ENCODE results near the gene MTHFS.
"Not testable (repeated sequence)": the region's sequence is repeated elsewhere in the genome, so short reads cannot be mapped to it uniquely, and the experiment has no call there.

The MTHFS gene

DNA sequence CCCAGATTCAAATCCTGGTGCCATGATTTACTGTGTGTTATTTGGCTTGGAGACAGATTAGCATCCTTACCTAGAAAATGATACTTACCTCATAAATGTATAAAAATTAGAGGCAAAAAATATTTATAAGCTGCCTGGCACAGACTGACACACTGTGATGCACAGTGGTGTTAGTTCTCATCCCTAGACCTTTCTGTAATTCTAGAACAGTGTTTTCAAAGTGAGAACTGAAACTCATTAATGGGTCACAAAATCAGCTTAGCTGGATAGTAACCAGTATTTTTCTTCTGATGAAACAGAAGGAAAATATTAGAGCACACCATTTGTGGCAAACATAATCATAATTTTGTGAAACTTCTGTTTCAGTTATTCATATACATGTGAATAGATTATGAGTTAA is 17.9 kb upstream of the MTHFS start:
- no peak overlapping the region for H3K4me3 ChIP-seq (replicated peaks; ENCODE audit: low read depth, low read length)
- no peak for DNase-seq (ENCODE audit: extremely low read depth, low read depth)
- TF ChIP-seq, protein P1, sequence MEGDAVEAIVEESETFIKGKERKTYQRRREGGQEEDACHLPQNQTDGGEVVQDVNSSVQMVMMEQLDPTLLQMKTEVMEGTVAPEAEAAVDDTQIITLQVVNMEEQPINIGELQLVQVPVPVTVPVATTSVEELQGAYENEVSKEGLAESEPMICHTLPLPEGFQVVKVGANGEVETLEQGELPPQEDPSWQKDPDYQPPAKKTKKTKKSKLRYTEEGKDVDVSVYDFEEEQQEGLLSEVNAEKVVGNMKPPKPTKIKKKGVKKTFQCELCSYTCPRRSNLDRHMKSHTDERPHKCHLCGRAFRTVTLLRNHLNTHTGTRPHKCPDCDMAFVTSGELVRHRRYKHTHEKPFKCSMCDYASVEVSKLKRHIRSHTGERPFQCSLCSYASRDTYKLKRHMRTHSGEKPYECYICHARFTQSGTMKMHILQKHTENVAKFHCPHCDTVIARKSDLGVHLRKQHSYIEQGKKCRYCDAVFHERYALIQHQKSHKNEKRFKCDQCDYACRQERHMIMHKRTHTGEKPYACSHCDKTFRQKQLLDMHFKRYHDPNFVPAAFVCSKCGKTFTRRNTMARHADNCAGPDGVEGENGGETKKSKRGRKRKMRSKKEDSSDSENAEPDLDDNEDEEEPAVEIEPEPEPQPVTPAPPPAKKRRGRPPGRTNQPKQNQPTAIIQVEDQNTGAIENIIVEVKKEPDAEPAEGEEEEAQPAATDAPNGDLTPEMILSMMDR (IDR thresholded peaks at IDR 0.05; ENCODE audit: low read depth, low read length, missing control alignments) = no peak

DNA sequence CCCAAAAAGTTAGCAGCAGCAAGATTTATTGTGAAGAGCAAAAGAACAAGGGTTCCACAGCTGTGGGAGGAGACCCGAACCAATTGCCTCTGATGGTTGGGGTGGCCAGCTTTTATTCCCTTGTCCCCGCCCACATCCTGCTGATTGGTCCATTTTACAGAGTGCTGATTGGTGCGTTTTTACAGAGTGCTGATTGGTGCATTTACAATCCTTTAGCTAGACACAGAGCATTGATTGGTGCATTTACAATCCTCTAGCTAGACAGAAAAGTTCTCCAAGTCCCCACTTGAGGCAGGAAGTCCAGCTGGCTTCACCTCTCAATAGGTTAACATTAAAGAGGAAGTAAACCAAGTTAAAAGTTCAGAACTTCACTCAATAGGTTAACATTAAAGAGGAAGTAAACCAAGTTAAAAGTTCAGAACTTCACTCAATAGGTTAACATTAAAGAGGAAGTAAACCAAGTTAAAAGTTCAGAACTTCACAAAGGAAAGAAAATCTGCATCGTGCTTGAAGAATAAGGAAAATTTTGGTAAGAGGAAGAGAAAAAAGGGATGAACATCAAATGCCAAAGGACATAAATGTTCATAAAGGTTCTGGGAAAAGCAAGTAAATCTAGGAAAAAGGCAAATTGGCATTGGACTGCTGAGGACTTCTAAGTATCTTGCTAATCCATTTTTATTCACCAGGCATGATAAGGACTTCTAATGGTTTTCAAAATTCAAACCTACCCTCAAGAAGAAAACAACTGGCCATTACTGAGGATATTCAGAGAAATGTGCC is 12.9 kb upstream of the MTHFS start:
- not testable (repeated sequence) for DNase-seq (ENCODE audit: extremely low read depth, low read depth); H3K4me3 ChIP-seq (replicated peaks; ENCODE audit: low read depth, low read length)

DNA sequence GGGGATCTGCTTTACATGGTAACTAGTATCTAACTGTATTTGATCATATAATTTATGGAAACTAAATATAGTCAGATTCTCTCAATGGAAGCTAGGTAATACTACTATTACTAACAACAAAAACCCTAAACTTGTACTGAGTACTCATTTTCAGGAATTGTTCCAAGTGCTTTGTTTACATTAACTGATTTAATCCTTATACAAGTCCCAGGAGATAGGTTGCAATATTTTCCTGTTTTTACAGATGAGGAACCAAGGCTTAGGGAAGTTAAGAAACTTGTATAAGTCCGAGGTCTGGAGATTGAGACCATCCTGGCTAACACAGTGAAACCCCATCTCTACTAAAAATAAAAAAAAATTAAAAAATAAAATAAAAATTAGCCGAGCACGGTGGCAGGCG is 7.5 kb upstream of the MTHFS start:
- DNase-seq (ENCODE audit: extremely low read depth, low read depth) = no peak
- TF ChIP-seq, protein P1 (IDR thresholded peaks at IDR 0.05; ENCODE audit: low read depth, low read length, missing control alignments) = no peak
- no peak overlapping the region for H3K4me3 ChIP-seq (replicated peaks; ENCODE audit: low read depth, low read length)

DNA sequence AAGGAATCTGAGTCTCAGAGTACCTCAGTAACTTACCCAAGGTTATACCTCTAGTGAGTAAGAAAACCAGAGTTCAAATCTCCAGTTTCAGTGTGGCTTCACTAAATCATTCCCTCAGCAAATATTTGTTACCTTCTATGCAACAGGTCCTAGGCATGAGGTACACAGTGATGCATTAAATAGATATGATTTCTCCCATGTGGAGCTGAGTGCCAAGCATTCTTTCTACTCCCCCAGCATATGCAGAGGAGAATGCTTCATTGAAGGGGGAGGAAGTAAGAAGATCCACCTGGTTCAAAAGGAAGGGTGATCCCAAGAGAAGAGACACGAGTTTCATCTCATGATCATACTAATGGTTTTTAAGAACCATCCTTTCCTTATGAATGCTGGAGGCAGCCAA is 6.8 kb upstream of the MTHFS start:
- TF ChIP-seq, protein P1 (IDR thresholded peaks at IDR 0.05; ENCODE audit: low read depth, low read length, missing control alignments) = no peak
- H3K4me3 ChIP-seq (replicated peaks; ENCODE audit: low read depth, low read length) = no peak overlapping the region
- no peak for DNase-seq (ENCODE audit: extremely low read depth, low read depth)

DNA sequence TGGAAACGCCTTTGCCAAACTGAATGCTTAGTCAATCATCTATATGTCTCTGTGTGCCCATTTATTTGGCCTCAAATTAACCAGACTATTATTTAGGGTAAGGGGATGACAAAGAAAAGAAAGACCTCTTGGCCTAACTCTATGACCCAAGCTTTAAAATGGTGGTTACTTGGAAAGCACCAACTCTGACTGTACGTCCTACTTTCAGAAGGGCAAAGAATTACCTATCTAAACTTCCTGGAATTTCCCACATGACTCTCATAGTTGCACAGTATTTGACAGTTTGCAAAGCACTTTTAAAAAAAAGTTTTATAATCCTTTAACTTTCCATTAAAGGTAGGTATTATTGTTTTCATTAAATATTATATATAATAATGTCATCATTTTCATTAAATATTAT is 6.3 kb upstream of the MTHFS start:
- TF ChIP-seq, protein P1 (IDR thresholded peaks at IDR 0.05; ENCODE audit: low read depth, low read length, missing control alignments) = no peak
- no peak for DNase-seq (ENCODE audit: extremely low read depth, low read depth)
- H3K4me3 ChIP-seq (replicated peaks; ENCODE audit: low read depth, low read length) = no peak overlapping the region

DNA sequence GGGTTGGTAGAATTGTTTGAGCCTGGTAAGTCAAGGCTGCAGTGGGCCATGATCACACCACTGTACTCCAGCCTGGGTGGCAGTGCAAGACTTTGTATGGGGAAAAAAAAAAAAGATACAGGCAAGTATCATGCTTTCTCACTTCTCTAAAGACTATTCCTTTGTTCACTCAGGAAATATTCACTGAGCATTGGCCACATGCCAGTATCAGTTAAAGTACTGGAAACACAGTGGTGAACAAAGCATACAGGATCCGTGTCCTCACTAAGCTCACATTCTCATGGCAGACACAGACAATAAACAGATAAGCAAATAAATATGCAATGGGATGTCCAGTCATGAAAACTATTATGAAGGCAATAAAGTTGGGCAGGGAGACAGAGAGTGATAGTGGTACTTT is 5.1 kb upstream of the MTHFS start:
- no peak overlapping the region for H3K4me3 ChIP-seq (replicated peaks; ENCODE audit: low read depth, low read length)
- no peak for DNase-seq (ENCODE audit: extremely low read depth, low read depth)
- TF ChIP-seq, protein P1 (IDR thresholded peaks at IDR 0.05; ENCODE audit: low read depth, low read length, missing control alignments) = no peak

DNA sequence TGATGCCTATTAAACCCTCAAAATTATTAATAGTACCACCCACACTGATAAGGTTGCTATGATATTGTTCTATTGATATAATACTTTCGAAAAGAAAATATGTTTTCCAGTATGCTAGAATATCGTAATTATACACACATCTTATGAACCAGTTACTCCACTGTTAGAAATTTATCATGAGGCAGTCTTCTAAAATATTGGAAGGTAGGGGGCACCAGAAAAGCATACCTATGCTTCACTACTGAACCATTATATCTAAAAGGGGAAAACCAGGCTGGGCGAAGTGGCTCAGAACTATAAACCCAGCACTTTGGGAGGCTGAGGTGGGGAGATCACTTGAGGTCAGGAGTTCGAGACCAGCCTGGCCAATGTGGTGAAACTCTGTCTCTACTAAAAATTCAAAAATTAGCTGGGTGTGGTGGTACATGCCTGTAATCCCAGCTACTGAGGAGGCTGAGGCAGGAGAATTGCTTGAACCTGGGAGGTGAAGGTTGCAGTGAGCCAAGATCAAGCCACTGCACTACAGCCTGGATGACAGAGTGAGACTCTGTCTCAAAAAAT is 4.1 kb upstream of the MTHFS start:
- DNase-seq (ENCODE audit: extremely low read depth, low read depth); H3K4me3 ChIP-seq (replicated peaks; ENCODE audit: low read depth, low read length): not testable (repeated sequence)

DNA sequence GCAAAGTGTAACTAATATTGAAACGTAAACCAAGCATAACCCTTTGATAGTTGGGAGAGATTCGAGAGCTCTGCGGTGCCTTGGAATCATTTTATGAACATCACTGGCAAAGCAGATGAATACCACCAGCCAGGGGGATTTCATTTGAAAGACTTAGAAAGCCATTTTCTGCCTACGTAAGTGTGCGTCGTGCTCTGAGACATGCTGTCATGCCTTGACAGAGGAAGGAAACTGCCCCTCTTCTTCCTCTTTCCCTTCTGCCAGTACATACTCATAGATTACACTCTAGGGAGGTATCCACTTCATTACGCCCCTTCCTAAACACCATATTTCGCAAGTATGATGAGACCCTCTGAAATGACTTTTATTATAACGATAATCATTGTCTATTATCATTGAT is 3.3 kb upstream of the MTHFS start:
- no peak overlapping the region for H3K4me3 ChIP-seq (replicated peaks; ENCODE audit: low read depth, low read length)
- TF ChIP-seq, protein P1 (IDR thresholded peaks at IDR 0.05; ENCODE audit: low read depth, low read length, missing control alignments) = no peak
- DNase-seq (ENCODE audit: extremely low read depth, low read depth) = no peak

DNA sequence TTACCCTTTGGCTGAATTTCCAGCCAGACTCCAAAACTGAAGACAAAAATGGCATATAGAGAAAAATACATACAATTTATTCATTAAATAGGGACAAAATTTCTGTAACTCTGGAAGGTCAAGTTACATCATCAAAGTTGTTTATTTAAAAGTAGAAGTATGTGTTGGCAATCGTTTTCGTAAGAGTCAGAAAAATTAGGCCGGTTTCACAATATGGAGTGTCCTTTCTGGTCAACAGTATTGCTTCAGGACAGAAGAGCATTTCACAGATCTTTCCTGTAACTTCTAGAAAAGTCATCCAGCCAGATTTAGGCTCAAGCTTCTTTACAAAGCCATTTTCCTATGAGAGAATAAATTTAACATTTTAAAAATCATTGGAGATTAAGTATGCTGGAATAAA is 2.0 kb upstream of the MTHFS start:
- H3K4me3 ChIP-seq (replicated peaks; ENCODE audit: low read depth, low read length); DNase-seq (ENCODE audit: extremely low read depth, low read depth): not testable (repeated sequence)

Data from HFF-Myc (cell line).